ENCODE measurements around the gene RALGPS1. TPM values are rescaled to one million over a fixed set of nuclear protein-coding genes. Genes with fewer than 3 reads are reported as not detected.

Gene RALGPS1
- total RNA-seq, 1 donor from 2014 or later: 3.2 TPM

Other genes with a start within 250 kb of the RALGPS1 start
- gene ZBTB43, start 109.7 kb upstream of the RALGPS1 start, total RNA-seq: 8.2 TPM
- gene ZBTB34, start 54.1 kb upstream of the RALGPS1 start, total RNA-seq: 2.7 TPM
- gene ANGPTL2, start 207.9 kb downstream of the RALGPS1 start, total RNA-seq: 2.8 TPM